SJCRH30 (cell line): ENCODE data around the gene NAA11. TPM values are rescaled to one million over a fixed set of nuclear protein-coding genes. Genes with fewer than 3 reads are reported as not detected.

Source experiments
- total RNA-seq: library from RNA; depleted of rRNA; stranded (reverse); fragments of >200 nt; shearing (Covaris generic); gene quantifications from 2 replicates; pipeline ENCODE4 v1.2.3, GENCODE V29; 2014; rRNA removed

The NAA11 gene
- total RNA-seq, 1 experiment from 2014 or later = 0.12 TPM

Other genes with a start within 250 kb of the NAA11 start
- not detected in 2 replicates for gene GK2, start 82.2 kb upstream of the NAA11 start, total RNA-seq